HG02798 (cell line): ENCODE data around the gene PRKCE.
A peak's percentile ranks its signal among the peaks of the same experiment; 100 is the strongest.

Experiments used
- ATAC-seq: cut with Tn5 transposase; IDR thresholded peaks from one replicate; pipeline ENCODE4 v1.9.1; 2021; ENCODE audit warnings: mild to moderate bottlenecking; ENCODE audit not compliant: unreplicated experiment, poor library complexity

The PRKCE gene

DNA sequence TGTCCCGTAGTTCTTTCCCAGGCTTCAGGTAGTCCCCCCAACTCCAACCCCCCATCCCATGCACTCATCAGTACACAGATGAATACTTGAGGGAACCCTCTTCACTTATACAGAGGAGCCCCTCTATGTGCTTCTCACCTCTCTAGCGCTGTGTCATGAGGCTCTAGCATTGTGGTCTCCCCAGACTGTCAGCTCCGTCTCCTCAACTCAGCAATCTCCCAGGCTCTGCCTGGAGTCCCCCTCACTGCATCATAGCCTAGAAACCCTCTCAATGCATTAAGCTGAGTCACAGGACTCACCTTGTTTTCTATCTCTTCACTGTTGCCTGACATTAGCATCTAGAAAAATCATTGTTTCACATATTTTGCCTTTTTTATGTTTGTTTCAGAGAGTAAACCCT, 20.2 kb upstream of the PRKCE start:
- ATAC-seq, result no peak

DNA sequence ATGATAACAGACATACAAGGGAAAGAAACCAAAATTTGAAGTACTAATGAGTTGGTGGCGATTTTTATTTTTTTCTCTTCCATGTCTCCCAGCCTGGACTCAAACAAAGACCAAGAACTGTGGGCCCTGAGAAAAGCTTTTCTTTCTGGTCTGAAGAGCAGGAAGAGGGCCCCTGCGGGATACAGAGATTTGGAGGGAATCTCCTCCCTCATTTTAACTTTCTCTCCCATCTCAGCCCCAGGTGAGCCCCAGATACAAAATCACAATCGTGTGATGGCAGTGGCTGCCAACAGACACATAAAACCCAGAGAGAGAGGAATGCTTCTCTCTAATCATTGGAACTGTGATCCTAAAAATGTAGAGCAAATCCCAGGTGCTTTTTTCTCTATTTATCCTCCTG, 19.5 kb upstream of the PRKCE start:
- ATAC-seq, result no peak

DNA sequence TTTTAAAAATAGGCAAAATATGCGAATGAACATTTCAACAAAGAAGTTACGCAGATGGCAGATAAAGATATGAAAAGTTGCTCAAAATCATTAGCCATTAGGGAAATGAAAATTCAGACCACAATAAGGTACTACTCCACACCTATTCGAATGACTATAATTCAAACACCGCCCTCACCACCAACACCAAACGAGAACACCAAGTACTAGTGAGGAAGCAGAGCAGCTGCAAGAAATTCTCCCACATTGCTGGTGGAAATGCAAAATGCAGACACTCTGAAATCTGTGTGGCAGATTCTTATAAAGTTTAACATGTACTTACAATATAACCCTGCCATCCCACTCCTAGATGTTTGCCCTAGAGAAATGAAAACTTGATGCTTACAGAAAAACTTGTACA, 17.3 kb upstream of the PRKCE start:
- no peak for ATAC-seq

DNA sequence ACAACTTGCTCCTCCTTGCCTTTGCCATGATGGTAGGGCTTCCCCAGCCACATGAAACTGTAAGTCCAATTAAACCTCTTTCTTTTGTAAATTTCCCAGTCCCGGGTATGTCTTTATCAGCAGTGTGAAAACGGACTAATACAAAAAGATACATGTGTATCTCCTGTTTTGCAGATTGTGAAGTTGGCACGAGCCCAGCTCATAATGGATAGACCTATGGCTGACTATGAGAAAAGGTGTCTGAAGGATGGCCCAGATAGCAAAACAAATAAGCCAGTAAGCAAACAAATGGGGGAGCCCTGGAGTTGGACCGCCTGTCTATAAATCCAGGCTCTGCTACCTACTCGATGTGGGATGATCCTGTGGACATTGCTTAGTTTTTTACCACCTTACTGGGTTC, 15.5 kb upstream of the PRKCE start:
- ATAC-seq, result no peak

DNA sequence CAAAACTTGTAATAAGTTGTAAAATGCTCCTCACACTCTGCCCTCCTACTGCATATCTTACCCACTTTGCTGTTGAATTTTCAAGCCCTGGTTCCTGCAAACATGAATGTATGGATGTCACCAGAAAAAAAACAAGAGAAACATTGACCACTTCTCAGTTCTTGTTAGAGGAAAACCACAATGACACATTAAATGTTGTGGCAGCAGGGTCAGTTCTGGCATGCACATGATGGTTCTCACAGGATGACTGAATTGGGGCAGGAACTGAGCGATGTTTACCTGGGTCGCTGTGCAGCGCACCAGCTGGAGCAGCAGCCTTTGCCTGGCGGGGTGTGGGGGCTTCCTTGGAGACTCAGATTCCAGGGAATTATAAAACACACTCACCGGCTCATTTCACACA, 14.0 kb upstream of the PRKCE start:
- ATAC-seq, result peak; percentile 80

DNA sequence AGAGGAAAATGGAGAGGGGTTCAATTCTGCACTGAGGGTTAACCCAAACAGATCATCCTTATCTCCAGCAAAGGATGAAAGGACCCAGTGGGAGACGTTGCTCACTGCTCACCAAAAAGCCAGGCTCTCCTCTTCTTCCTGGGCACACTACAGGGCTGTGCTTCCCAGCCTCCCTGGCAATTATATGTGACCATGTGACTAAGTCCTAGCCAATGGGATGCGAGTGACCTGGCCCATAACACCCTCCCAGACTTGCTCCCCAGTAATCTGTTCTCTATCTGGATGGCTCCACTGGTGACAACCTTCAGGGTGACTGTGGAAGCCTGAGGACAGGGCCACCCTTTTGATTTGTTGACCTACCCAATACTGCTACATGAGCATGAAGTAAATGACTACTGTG, 10.9 kb upstream of the PRKCE start:
- ATAC-seq, result no peak

DNA sequence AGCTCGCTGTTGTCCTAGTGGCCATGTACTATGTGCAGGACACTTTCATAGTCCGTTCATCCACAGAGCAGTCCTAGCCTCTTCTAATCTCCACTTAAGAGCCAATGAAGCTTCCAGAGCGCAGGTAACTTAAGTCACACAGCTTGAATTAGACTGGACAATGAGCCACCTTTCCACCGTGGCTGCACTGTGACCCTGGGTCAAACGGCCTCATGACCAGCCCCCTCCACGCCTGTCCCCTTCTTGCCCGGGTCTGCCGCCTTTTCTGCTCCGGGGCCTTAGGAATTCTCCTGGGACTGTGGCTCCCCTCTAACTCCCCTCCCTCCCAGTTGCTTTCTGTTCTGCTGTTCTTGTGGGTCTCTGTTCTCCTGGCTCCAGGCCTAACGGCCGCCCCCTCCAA, 8.4 kb upstream of the PRKCE start:
- peak; percentile 14 for ATAC-seq

DNA sequence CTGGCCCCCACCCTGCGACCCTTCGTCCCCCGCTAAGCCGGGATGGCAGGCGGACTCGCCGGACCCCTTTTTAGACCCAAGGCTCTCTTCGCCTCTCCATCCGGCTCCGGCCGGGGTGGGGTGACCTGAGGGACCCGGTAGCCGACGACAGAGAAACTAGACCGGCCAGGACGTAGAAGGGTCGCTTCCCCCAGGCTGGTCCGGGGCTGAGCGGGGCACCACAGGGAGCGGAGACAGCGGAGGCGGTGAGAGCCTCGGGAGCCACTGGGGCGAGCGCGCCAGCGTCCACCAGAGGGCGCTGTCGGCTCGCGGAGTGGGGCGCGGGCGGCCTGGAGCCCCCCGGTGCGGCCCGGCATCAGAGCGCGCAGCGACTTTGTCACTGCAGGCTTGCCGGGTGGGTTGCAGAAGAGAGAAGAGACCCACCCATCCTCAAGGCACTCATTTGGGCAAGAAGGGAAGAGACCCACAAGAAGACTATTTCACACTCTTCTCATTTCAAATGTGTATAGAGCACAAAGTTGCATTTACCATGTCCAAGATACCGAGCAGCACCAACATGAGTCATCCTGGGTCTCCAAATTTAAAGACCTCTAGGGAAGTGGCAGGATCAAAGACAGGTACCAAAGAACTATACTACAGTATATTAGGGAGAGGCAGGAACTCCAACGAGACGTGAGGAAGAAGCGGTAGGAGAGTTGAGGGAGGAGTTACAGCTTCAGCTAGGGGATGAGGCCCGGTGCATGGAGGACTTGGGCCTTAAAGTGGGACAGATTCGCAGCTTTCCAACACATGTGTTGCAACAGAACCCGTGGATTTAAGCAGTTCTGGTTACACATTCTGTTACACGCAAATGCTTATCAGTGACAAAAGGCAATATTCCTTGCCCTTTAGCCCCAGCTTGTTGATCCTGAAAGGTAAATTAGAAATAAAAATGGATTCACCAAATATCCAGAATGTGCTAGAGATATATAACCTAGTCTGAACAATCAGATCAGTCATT, 7.6 kb upstream of the PRKCE start:
- ATAC-seq, result peak; percentile 93

DNA sequence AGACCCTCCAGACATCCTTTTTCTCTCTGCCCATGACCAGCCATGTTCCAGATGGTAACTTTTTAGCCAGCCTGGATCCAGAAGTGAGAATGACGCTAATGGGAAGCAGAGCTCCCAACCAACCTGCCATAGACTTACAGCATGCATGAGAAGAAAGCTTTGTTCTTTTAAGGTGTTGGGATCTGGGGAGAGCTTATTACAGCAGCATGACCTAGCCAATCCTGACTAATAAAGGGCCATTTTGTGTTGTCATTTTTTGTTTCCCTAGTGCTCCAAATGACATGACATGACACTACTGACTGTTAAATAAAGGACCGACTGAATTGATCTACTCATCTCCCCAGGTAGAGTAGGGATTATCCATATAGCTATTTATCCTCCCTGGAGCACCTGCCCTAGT, 5.2 kb upstream of the PRKCE start:
- ATAC-seq, result no peak

DNA sequence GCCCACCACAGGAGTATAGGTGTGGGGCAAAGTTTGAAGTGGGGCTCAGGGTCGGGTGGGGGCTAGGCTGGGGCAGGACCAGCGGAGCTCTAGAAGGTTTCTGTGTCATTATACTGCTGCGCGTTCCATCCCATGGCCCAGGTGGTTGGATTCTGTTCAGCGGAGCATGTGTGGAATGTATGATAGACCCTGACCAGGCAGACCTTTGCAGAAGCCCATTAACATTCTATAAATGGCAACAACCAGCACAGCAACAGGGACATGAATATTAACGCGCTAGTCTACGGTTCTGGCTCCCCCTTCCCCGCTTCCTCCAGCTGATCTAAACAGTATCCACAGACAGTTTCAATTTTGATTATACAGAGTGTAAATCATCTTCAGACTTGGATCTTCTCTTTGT, 4.1 kb upstream of the PRKCE start:
- ATAC-seq, result no peak

DNA sequence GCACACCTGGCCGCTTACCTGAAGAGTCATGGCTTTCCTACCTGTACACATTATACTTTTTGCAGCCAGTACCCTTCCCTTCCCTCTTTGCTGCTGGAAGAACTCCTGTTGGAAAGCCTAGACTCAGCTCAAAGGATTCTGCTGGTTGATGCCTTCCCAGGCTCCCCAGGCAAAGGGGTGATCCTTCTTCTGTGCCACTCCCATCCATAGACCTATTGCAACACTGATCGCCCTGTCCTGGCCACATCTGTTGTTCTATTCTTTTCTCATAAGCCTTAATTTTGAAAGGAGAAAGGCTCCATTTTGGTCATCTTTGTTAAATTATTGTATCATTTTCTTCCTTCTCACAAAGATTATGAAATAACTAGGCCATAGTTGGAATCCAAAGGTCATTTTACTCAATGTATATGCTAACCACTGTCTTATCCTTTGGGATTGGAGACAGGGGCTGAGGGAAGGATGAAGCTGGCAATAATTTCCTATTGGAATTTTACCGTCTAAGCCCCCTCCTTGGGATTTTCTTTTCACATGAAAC, 3.4 kb upstream of the PRKCE start:
- no peak for ATAC-seq

DNA sequence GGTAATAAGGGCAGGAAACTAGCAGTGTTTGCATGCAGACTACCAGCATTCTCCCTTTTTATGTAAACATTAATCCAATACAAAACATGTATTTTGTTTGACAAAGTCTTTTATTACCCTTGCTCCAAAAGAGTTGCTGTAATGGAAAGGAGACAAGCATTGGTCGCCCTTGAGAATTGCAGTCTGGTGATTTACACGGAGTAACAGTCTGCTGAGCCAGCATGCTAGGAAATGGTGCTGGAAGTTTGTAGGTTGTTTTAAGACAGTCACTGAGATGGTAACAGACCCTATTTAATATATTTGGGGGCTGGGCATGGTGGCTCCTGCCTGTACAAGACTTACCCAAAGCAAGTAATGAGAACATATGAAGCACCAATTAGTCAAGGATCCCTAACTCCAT, 2.8 kb upstream of the PRKCE start:
- no peak for ATAC-seq

DNA sequence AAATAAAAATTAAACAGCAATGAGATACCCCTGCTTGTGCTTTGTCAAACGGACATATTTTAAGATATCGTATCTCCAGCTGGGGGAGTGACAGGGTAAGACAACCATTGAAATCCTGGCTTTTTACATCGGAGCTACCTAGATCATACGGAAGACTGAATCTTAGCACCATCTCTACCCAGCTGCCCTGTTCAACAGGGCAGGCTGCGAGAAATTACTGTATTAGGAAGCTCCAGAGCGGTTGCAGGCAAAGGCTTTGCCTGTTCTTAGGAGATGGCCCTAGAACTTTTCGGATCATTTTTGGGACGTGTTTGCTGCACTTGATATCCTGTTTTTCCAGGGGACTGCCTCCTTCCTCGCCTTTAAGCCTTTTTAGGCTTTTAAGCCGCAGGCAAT, 2.0 kb upstream of the PRKCE start:
- ATAC-seq, result no peak

DNA sequence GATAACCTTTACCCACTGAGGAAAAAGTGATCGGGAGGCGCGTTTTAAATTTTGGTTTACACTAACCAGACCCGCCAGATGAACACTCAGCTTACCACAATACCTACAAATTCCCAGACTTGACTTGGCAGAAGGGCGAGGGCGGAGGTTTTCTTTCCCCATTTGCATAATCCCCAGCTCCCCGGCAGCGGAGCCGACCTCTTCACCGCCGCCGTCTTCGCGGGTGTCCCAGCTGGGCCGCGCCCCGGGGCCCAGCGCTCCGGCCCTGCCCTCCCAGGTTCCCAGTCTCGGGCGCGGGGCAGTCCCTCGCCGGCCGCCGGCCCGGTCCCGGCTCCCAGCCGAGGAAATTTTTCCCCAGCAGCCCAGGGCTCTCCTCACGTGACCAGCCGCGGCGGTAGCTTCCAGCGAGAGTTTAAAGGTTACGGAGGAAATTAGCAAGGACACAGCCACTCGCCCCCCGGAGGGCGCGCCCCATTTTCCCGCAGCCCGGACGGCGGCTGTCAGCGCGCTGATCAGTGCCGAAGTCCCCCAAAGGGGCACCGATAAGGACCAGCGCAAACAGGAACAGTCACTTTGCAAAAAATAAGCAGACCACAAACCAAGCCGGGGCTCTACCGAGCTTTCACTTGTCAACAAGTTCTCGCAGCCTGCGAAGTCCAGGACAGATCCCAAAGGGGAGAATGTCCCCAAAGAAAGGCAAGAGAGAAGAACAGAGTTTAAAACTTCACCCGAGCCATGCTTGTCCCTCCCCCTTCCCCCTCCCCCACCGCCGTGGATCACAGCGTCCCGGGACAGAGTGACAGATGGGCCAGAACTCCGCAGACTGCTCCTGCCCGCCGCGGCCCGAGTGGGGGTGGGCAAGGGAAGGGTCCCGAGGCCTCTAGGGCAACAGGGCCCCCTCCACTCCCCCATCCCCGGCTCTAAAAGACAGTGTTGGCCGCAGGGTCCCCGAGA, 1.3 kb upstream of the PRKCE start:
- ATAC-seq, result peak; percentile 35

DNA sequence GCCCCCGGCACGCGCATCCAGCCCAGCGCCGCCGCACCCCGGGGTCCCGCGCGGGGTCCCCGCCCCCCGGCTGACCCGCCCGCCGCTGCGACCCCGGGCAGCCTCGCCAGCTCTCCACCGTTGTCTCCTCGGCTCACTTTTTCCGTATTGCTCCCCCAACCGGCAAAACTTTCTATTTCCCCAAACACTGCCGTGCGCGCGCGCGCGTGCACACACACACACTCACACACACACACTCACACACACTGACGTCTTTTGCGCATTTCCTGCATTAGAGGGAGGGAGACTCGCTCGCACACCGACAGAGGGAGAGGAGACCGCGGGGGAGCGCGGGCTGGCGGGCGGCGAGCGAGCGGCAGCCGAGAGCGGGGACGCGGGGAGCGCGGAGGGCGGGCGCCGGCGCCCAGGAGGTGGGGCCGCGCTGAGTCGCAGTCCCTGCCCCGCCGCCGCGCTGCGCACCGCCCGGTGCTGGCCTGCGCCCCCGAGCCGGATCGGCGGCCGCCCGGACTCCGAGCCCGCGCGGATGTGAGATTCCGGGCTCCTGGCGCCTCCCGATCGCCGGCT, 542 bp upstream of the PRKCE start:
- peak; percentile 85 for ATAC-seq

DNA sequence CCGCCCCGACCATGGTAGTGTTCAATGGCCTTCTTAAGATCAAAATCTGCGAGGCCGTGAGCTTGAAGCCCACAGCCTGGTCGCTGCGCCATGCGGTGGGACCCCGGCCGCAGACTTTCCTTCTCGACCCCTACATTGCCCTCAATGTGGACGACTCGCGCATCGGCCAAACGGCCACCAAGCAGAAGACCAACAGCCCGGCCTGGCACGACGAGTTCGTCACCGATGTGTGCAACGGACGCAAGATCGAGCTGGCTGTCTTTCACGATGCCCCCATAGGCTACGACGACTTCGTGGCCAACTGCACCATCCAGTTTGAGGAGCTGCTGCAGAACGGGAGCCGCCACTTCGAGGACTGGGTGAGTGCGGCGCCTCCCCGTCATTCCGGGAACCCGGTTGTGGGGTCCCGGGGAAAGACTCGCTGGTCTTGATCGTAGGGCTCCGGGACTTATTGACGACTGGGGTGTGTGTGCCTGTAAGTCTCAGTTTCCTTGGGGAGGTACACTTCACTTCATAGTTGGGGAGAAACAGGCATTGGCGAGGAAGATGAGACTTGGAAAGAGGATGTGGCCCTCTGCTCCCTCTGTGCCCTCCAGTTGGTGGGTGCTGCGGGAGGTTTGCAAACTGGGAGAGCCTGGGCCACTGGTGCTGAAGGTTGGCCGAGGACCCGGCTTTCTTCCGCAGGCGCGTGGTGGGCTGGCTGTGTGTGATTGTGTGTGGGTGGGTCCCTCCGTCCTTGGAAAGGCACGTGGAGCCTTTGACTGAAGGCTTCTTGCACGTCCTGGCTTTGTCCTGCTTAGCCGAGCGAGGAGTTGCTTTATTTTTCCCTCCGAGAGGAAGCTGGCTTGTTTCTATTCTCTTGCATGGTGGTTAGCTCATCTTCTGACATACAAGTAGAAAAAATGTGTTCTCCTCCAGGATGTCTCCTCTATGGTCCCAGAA, 886 bp downstream of the PRKCE start:
- no peak for ATAC-seq

DNA sequence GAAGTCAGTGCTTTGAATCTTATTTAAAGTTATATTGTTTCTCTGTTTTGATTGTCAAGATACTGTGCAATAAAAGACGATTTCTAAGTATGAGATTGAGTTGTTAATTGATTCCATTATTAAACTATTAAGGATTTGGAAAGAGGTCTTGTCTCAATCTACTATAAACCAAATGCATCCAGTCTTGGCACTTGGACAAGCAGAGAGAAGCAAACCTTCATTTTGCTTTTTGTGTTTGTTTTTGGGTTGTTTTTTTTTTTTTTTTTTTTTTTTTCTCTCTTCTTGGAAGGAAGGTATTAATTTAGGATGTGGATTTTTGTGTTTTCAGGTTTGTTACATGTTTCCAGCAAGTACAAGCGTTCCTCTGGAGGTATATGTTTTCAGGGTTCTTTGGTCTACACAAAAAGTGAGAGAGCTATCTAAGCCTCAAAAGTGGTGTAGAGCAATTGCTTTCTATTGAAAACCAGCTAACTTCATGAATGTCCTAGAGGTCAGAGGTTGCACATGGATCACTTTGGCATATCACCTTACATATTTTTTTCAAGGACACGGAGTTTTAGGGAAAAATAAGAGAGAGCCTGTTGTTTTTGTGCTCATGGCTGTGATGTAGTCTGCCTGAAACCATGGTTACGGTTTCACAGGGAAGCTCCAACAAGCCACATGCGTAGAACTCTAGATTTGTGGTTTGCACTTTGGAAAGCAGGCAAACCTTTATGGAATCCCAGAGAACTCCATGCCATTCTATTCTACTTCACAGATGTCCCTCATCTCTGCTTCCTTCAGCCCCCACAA, 1.8 kb downstream of the PRKCE start:
- ATAC-seq, result no peak

DNA sequence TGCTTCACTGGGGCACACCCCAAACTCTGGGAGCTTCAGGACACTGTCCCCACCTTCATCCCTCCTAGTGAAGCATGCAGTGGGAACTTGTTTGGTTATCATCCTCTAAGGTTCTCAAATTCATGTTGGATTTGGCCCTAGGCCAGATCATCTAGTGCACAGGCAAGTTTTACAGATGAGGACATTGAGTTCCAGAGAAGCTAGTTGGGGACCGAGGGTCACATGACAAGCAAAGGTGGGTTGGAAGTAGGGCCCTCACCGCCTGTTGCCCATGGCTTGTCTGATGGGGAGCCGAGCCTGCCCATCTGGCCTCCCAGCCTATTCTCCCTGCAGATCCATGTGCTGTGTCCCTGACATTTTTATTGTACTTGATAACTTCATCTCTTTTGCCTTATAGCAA, 2.8 kb downstream of the PRKCE start:
- ATAC-seq, result no peak

DNA sequence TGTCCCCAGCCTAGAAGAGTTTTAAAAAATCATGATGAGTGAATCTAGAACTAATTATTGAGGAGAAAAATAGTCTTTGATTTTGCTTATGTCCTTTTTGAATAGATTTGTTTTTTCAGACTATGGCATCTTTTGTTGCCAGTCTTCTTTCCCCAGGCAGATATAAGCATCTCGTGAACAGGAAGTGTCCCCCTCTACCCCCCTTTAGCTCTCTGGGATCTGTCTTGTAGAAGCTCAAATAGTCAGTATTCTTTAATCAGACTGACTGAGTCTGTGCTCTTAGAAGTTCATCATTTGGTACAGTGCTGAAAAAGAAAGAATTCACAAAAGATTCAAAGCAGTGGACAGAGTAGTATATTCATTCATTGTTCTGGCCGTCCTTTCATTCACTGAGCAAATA, 10.4 kb downstream of the PRKCE start:
- no peak for ATAC-seq
